ENCODE measurements around the gene ZNF487. TPM values are rescaled to one million over a fixed set of nuclear protein-coding genes. Genes with fewer than 3 reads are reported as not detected.
"Not testable (repeated sequence)": the region's sequence is repeated elsewhere in the genome, so short reads cannot be mapped to it uniquely, and the experiment has no call there.

Gene ZNF487
- total RNA-seq, 2 donors from 2014 or later: 1.6 to 7.5 TPM

- ATAC-seq (peak; percentile 96), DNase-seq (peak; percentile 77 to 88 (median 84))
- 0 to 1% methylated on average over 29 to 63 of the region's 63 CpGs for WGBS, 2 donors
- Histone ChIP-seq H3K9me3 (no peaks in the 10 kb centered on the region), H3K36me3 (replicated peaks in 1 of 2; ENCODE audit: insufficient read depth in 1 of 2, low read depth in 2 of 2) (no peaks in the 10 kb centered on the region), H3K27ac (peak overlapping the region; percentile 92 to 99 (median 95)), H3K4me3 (peak overlapping the region; percentile 20 to 28), H3K4me1 (peaks cover 15% of the 10 kb centered on the region), H3K27me3 (no peaks in the 10 kb centered on the region)
- intact Hi-C loops (cut with DNase I): no loop called here
- TF ChIP-seq POLR2A (IDR thresholded peaks at IDR 0.05) (peak; percentile 59 to 90 (median 87)), CTCF (IDR thresholded peaks at IDR 0.05) (no peak)
Measured at GRCh38 chr10:43420369-43421200, 16.3 kb upstream of the ZNF487 start.

- intact Hi-C loops (cut with DNase I): no loop called here
- Histone ChIP-seq H3K4me1 (peaks cover 15% of the 10 kb centered on the region), H3K4me3 (peak overlapping the region in 1 of 2 donors; percentile 20), H3K27me3 (no peaks in the 10 kb centered on the region), H3K36me3 (replicated peaks in 1 of 2; ENCODE audit: insufficient read depth in 1 of 2, low read depth in 2 of 2) (no peaks in the 10 kb centered on the region), H3K9me3 (no peaks in the 10 kb centered on the region), H3K27ac (peak overlapping the region; percentile 92 to 99 (median 95))
- TF ChIP-seq POLR2A (IDR thresholded peaks at IDR 0.05) (no peak), CTCF (IDR thresholded peaks at IDR 0.05) (no peak)
- ATAC-seq: no peak
- 11 to 22% methylated on average over 3 to 4 of the region's 4 CpGs for WGBS, 2 donors
- DNase-seq: no peak
Measured at GRCh38 chr10:43421201-43421507, 15.8 kb upstream of the ZNF487 start.

- Histone ChIP-seq H3K9me3 (no peaks in the 10 kb centered on the region), H3K4me3 (no peak overlapping the region), H3K27me3 (no peaks in the 10 kb centered on the region), H3K36me3 (replicated peaks in 1 of 2; ENCODE audit: insufficient read depth in 1 of 2, low read depth in 2 of 2) (no peaks in the 10 kb centered on the region), H3K4me1 (peaks cover 15% of the 10 kb centered on the region), H3K27ac (peak overlapping the region in 3 of 4 donors; percentile 92 to 99 (median 98))
- intact Hi-C loops (cut with DNase I): no loop called here
- ATAC-seq (no peak), DNase-seq (no peak)
- 89 to 93% methylated on average over 5 to 6 of the region's 6 CpGs for whole genome bisulfite sequencing, 2 donors
- TF ChIP-seq POLR2A (IDR thresholded peaks at IDR 0.05) (no peak), CTCF (IDR thresholded peaks at IDR 0.05) (no peak)
Measured at GRCh38 chr10:43421519-43421918, 15.4 kb upstream of the ZNF487 start.

GRCh38 chr10:43421944-43422343, 15.0 kb upstream of the ZNF487 start:
- H3K4me1 ChIP-seq: peaks cover 15% of the 10 kb centered on the region
- H3K27me3 ChIP-seq; H3K27ac ChIP-seq; H3K4me3 ChIP-seq; ATAC-seq; DNase-seq; intact Hi-C loops (cut with DNase I); H3K36me3 ChIP-seq (replicated peaks in 1 of 2; ENCODE audit: insufficient read depth in 1 of 2, low read depth in 2 of 2); H3K9me3 ChIP-seq: not testable (repeated sequence)
- 89 to 100% methylated on average over 4 of the region's 4 CpGs for WGBS, 2 donors

- intact Hi-C loops (cut with DNase I): no loop called here
- no peak for DNase-seq
- TF ChIP-seq POLR2A (IDR thresholded peaks at IDR 0.05) (no peak), CTCF (IDR thresholded peaks at IDR 0.05) (no peak)
- 86 to 88% methylated on average over 6 of the region's 6 CpGs for WGBS, 2 donors
- Histone ChIP-seq H3K27me3 (no peaks in the 10 kb centered on the region), H3K9me3 (no peaks in the 10 kb centered on the region), H3K36me3 (replicated peaks in 1 of 2; ENCODE audit: insufficient read depth in 1 of 2, low read depth in 2 of 2) (no peaks in the 10 kb centered on the region), H3K27ac (no peak overlapping the region), H3K4me3 (no peak overlapping the region), H3K4me1 (peaks cover 15% of the 10 kb centered on the region)
- ATAC-seq: no peak
Measured at GRCh38 chr10:43424416-43424815, 12.5 kb upstream of the ZNF487 start.

GRCh38 chr10:43426476-43426875, 10.4 kb upstream of the ZNF487 start:
- intact Hi-C loops (cut with DNase I); H3K27ac ChIP-seq; H3K36me3 ChIP-seq (replicated peaks in 1 of 2; ENCODE audit: insufficient read depth in 1 of 2, low read depth in 2 of 2); H3K4me3 ChIP-seq; DNase-seq; H3K4me1 ChIP-seq; H3K9me3 ChIP-seq; ATAC-seq; H3K27me3 ChIP-seq: not testable (repeated sequence)
- WGBS, 2 donors: 88 to 91% methylated on average over 12 of the region's 12 CpGs

Measured in body of pancreas (tissue), 4 donors.